GM19452 (cell line): ENCODE results near the gene MYLK4.
A peak's percentile ranks its signal among the peaks of the same experiment; 100 is the strongest.

Source experiments
- ATAC-seq: cut with Tn5 transposase; IDR thresholded peaks from one replicate; pipeline ENCODE4 v1.9.1; 2021; ENCODE audit not compliant: unreplicated experiment

MYLK4 gene

GRCh38 chr6:2734488-2735166, 16.1 kb downstream of the MYLK4 start:
- no peak for ATAC-seq

- no peak for ATAC-seq
Observed at GRCh38 chr6:2733736-2734480, 16.8 kb downstream of the MYLK4 start.

- peak; percentile 95 for ATAC-seq
Observed at GRCh38 chr6:2733324-2733723, 17.4 kb downstream of the MYLK4 start.

GRCh38 chr6:2732503-2733089, 18.1 kb downstream of the MYLK4 start:
- ATAC-seq = no peak

- no peak for ATAC-seq
Observed at GRCh38 chr6:2731281-2731909, 19.3 kb downstream of the MYLK4 start.

GRCh38 chr6:2730353-2731107, 20.2 kb downstream of the MYLK4 start:
- no peak for ATAC-seq

- no peak for ATAC-seq
Observed at GRCh38 chr6:2729921-2730320, 20.8 kb downstream of the MYLK4 start.

GRCh38 chr6:2725999-2726567, 24.6 kb downstream of the MYLK4 start:
- no peak for ATAC-seq

- ATAC-seq = no peak
Observed at GRCh38 chr6:2725364-2725988, 25.2 kb downstream of the MYLK4 start.

GRCh38 chr6:2721219-2721618, 29.5 kb downstream of the MYLK4 start:
- no peak for ATAC-seq

- no peak for ATAC-seq
Observed at GRCh38 chr6:2719093-2719455, 31.6 kb downstream of the MYLK4 start.

GRCh38 chr6:2718334-2719092, 32.2 kb downstream of the MYLK4 start:
- no peak for ATAC-seq

GRCh38 chr6:2716936-2717700, 33.6 kb downstream of the MYLK4 start:
- ATAC-seq = no peak

- no peak for ATAC-seq
Observed at GRCh38 chr6:2715737-2716136, 35.0 kb downstream of the MYLK4 start.

- no peak for ATAC-seq
Observed at GRCh38 chr6:2714111-2714895, 36.4 kb downstream of the MYLK4 start.

- ATAC-seq = no peak
Observed at GRCh38 chr6:2713473-2714110, 37.1 kb downstream of the MYLK4 start.

GRCh38 chr6:2712102-2712501, 38.6 kb downstream of the MYLK4 start:
- no peak for ATAC-seq

- ATAC-seq = no peak
Observed at GRCh38 chr6:2710412-2710811, 40.3 kb downstream of the MYLK4 start.
